Measurements from ENCODE around the gene PLSCR4.

The PLSCR4 gene

DNA sequence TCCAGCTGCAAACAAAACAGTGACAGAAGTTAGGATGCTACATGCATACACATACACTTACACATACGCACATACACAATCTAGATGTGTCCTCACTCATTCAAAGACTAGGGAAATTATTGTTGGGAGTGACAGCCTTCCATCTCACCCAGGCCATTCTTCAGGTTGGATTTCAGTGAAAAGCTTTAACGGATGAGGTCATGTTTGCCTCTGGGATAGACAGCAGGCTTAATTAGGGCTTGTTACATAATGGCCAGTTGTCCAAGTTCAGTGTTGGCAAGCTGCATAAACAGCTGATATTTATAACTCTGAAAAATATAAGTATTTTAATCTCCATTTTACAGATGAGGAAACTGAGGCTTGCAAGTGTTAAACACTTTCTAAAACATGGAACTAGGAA is 54.1 kb downstream of the PLSCR4 start:
- in situ Hi-C loops (cut with HindIII; ENCODE audit: low sequenced_read_pairs) = loop anchor here (25.0 kb wide), 1 partner anchor 409 kb away; no protein-coding TSS in a partner anchor

GRCh38 chr3:146195605-146196004 is 55.3 kb downstream of the PLSCR4 start:
- in situ Hi-C loops (cut with HindIII; ENCODE audit: low sequenced_read_pairs) = loop anchor here (25.0 kb wide), 1 partner anchor 408 kb away; no protein-coding TSS in a partner anchor

- in situ Hi-C loops (cut with HindIII; ENCODE audit: low sequenced_read_pairs) = loop anchor here (25.0 kb wide), 1 partner anchor 408 kb away; no protein-coding TSS in a partner anchor
These were observed 55.9 kb downstream of the PLSCR4 start for GRCh38 chr3:146195030-146195429.

DNA sequence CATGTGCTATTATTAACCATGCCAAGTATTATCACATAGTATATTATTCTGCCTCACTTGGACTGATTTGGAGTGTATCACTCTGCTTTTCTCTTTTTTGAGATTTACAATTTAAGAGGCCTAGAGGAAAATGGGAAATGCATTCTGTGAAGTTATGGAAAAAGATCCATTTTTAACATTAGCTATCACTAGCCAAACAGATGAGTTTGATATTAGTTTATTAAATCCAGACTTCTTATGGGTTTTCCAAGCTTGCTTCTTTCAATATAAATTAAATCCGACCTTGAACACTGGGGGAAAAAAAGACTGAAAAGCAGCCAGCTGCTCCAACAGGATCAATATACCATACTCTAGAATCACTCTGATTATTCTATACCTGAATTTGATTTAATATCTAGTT is 59.9 kb downstream of the PLSCR4 start:
- in situ Hi-C loops (cut with HindIII; ENCODE audit: low sequenced_read_pairs) = loop anchor here (5.0 to 25.0 kb wide), 2 partner anchors 136 to 404 kb away; no protein-coding TSS in a partner anchor

DNA sequence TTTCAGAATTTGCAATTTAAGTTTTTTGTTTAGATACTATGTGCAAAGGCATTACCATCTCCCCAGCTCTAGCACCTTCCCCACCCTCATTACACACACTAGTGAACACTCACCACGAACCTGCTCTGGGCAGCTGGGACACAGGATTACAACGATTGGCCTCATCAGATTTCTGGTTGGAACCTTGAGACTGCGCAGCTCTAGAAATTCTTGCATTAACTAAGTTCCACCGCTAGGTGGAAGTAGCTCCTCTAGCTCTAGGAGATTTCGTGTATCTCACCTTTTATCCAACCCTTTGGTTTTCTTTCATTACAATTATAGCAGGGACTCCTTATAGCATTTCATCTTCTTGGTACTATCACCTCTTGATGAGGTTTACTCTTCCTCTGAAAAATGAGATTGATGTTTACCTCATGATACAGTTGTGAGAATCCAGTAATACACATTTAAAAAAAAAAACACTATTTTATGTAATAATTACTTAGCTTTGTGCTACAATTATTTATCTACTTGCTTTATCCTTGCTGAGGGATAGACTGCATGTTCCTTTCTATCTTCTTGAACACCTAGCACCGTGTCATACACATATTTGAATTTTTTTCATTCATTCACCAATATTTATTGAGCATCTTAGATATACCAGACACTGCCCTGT is 61.3 kb downstream of the PLSCR4 start:
- in situ Hi-C loops (cut with HindIII; ENCODE audit: low sequenced_read_pairs) = loop anchor here (5.0 to 25.0 kb wide), 3 partner anchors 117 to 402 kb away; no protein-coding TSS in a partner anchor

DNA sequence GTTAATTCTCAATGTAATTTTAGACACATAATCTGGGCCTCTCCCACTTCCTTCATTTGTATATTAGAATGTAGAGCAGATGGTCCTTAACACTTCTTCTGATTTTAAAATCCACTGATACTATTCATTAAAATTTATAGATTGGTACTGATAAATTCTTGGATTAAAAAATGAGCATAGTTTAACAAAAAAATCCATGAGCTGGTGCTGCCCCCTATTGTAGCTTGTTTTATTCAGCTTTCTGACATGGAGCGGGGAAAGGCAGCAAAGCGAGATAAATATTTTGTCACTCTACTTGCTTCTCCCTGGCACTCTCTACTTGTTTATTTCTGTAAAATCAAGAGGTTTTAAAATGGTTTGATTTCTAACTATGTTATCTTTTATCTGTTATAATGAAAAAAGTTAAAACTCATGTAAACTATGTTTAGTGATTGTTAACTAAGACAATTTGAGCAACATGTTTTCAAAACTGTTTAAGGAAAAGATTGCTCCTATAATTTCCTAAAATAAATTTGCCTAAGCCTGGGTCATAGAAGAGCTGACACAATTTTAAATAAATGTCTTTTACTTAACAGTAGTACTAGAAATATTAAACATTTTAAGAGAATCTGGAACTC is 63.5 kb downstream of the PLSCR4 start:
- in situ Hi-C loops (cut with HindIII; ENCODE audit: low sequenced_read_pairs) = loop anchor here (5.0 to 25.0 kb wide), 2 partner anchors 115 to 400 kb away; no protein-coding TSS in a partner anchor

- in situ Hi-C loops (cut with HindIII; ENCODE audit: low sequenced_read_pairs) = loop anchor here (5.0 to 25.0 kb wide), 2 partner anchors 112 to 397 kb away; no protein-coding TSS in a partner anchor
These were observed 66.5 kb downstream of the PLSCR4 start for GRCh38 chr3:146184241-146185015.

- in situ Hi-C loops (cut with HindIII; ENCODE audit: low sequenced_read_pairs) = loop anchor here (25.0 kb wide), 1 partner anchor 394 kb away; no protein-coding TSS in a partner anchor
These were observed 69.7 kb downstream of the PLSCR4 start for GRCh38 chr3:146181216-146181615.

- in situ Hi-C loops (cut with HindIII; ENCODE audit: low sequenced_read_pairs) = loop anchor here (25.0 kb wide), 1 partner anchor 393 kb away; no protein-coding TSS in a partner anchor
These were observed 70.5 kb downstream of the PLSCR4 start for GRCh38 chr3:146180376-146180775.

GRCh38 chr3:146178006-146178689 is 72.8 kb downstream of the PLSCR4 start:
- in situ Hi-C loops (cut with HindIII; ENCODE audit: low sequenced_read_pairs) = loop anchor here (25.0 kb wide), 1 partner anchor 391 kb away; no protein-coding TSS in a partner anchor

DNA sequence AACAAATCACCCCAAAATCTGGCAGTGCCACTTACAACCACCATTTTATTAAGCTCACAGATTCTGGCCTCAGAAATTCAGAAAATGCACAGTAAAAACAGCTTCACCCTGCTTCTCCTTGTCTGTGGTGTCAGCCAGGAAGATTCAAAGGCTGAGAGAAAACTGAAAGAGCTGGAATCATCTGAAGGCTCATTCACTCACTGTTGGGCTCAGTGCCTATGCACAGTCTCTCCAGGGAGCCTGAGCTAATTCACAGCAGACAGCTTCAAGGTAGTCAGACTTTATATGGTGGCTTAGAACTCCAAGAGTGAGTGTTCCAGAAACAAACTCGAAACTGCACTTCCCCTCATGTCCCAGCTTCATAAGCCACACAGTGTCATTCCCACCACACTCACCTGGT is 73.4 kb downstream of the PLSCR4 start:
- in situ Hi-C loops (cut with HindIII; ENCODE audit: low sequenced_read_pairs) = loop anchor here (25.0 kb wide), 1 partner anchor 390 kb away; no protein-coding TSS in a partner anchor

GRCh38 chr3:146177072-146177471 is 73.8 kb downstream of the PLSCR4 start:
- in situ Hi-C loops (cut with HindIII; ENCODE audit: low sequenced_read_pairs) = loop anchor here (25.0 kb wide), 1 partner anchor 390 kb away; no protein-coding TSS in a partner anchor

- in situ Hi-C loops (cut with HindIII; ENCODE audit: low sequenced_read_pairs) = no loop called here
These were observed 78.3 kb downstream of the PLSCR4 start for GRCh38 chr3:146172586-146172985.

DNA sequence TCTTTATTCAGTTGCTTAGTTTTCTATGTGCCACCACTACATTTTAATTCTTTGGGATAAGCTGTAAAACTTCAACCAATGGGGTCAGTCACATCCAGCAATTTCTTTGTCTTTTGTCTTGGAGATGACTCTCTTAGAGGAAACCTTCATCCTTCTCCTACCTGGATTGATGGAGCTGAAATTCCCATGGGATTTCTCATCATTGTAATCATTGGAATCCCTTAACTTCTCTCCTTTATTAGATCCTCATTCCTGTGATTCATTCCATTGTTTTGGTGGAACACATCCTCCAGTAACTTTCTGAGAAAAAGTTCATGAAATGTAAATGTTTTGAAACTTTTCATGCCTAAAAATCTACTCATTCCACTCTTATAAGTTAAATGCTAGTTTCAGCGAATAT is 80.3 kb downstream of the PLSCR4 start:
- in situ Hi-C loops (cut with HindIII; ENCODE audit: low sequenced_read_pairs) = no loop called here

DNA sequence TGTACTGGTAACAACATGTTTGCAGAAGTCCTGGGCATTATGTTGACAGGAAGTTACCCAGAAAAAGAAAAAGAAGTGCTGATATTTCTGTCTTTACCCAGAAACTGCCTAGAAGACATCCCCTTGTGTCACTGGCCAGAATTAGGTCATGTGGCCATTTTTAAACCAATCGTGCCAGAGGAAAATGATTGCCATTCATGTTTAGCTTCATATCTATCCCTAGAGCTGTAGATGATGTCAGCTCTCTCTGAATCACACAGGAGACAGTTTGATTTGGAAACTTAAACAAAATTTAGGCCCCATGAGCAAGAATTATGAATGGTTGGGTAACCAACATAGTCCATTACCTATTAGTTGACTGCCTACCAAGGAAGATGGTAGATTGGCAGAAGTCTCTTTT is 81.0 kb downstream of the PLSCR4 start:
- in situ Hi-C loops (cut with HindIII; ENCODE audit: low sequenced_read_pairs) = no loop called here

DNA sequence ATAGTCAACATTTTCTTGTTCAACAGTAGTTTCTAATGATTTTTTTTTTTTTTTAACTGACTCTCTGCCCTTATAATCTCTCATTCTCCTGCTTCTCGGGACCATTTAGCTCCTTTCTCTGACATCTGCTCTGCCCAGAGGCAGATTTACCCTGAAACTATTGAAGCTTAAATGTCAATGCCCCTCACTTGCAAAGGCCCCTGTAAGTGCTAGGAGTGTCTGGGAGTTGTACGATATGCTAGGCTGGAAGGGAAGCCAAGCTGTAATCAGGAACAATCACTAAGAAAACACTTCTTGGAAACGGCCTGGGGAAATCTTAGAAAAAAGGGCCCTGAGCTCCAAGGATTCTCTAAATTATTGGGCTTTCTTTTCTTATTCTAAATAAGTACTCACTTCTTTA is 84.1 kb downstream of the PLSCR4 start:
- in situ Hi-C loops (cut with HindIII; ENCODE audit: low sequenced_read_pairs) = no loop called here

DNA sequence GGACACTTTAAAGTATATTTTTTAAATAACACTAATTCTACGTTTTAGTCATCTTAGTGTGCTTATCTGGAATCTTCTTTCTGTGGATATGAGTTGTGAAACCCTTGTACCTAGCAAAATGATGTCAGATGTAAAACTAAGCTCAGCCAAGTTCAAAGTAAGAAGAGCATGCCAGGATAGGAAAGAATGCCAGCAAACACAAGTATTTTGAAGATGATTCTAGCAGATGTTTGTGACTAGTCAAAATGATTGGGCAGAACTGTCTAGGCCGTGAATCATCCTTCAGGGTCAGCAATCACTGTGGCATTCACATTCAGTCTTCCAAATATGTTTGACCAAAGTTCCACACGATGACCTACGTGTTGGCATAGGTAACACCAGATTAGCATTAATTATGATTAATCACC is 84.5 kb downstream of the PLSCR4 start:
- in situ Hi-C loops (cut with HindIII; ENCODE audit: low sequenced_read_pairs) = no loop called here

DNA sequence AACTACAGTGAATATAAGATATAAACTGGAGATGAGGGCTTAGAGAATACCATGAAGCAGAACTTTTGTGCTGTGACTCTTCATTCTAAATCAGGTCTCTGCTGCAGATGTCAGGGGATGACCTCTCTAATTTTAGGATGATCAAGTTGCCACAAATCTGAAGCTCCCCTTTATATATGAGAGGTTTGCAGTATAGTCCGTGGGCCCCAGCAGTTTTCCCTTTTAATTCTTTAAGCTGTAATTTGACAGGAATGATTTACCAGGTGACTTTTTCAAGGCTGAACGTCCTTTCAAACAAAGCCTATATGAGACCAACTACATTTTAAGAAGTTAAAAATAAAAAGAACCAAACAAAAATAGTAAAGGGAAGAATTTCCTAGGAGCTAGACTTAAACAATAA is 85.0 kb downstream of the PLSCR4 start:
- in situ Hi-C loops (cut with HindIII; ENCODE audit: low sequenced_read_pairs) = no loop called here

DNA sequence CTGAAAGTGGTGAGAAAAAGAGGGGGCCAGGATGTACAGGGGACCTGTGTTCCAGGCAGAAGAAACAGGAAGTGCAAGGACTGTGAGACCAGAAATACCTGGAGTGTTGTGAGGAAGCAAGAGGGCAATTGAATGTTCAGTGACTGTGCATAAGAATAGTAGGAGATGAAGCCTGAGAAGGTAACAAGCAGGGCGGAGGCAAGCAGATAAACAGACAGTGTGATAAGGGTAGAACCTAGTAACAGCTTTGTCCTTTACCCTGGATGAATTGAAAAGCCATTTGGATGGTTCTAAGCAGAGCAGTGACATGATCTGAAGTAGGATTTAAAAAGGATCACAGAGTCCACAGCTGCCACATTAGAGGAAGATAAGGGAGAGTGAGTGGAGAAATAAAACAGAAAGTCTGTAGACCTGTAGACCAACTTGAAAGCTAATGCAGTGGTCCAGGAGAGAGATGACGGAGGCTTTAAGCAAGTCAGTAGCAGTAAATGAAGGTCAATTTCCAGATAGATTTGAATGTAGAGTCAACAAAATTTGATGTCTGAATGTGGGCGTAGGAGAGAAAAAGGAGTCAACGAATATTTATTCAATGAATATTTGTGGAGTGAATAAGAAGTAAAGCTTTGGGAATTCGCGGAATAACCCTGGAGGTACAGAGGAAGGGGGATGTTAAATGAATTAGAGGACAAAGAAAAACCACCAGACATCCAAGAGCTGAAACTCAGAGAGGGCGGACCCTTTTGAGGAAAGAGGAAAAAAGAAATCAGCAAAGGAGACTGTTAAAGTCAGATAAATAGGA is 85.7 kb downstream of the PLSCR4 start:
- in situ Hi-C loops (cut with HindIII; ENCODE audit: low sequenced_read_pairs) = no loop called here

DNA sequence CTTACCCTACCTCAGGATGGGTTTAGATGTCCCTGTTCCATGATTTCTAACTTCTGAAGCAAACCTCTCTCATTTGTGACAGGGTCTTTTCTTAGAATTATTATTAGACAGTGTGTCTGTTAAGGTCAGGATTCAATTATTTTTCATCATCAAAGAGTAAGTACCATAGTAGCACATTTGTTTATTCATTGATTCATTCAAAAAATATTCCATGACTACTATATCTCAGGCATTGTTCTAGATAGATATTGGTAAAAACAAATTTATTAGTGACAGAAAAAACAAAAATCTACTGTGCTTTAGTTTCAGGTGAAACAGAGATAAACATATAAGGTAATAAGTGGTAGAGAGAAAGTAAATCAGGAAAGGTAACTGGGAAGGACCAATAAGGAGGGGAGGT is 86.4 kb downstream of the PLSCR4 start:
- in situ Hi-C loops (cut with HindIII; ENCODE audit: low sequenced_read_pairs) = no loop called here

Measured in endothelial cell of hepatic sinusoid (primary cell).